Stimulated activated naive CD4-positive, alpha-beta T cell treated with Interleukin-2 at 50 U/mL for 16 hours (primary cell): Measurements from ENCODE around the gene PRDM16.
A peak's percentile ranks its signal among the peaks of the same experiment; 100 is the strongest.

Experiments
- DNase-seq: peaks from one replicate; lab custom pipeline; 2025; lab: John Stamatoyannopoulos, UW

PRDM16 gene

GRCh38 chr1:3475839-3476573 is 407.0 kb downstream of the PRDM16 start:
- no peak for DNase-seq

GRCh38 chr1:3476666-3477065 is 407.7 kb downstream of the PRDM16 start:
- no peak for DNase-seq

- DNase-seq: no peak
These were observed 408.4 kb downstream of the PRDM16 start for GRCh38 chr1:3477241-3477995.

GRCh38 chr1:3478187-3478586 is 409.2 kb downstream of the PRDM16 start:
- DNase-seq: no peak

- DNase-seq: no peak
These were observed 410.7 kb downstream of the PRDM16 start for GRCh38 chr1:3479511-3480368.

- DNase-seq: no peak
These were observed 411.3 kb downstream of the PRDM16 start for GRCh38 chr1:3480369-3480719.

GRCh38 chr1:3481046-3481445 is 412.0 kb downstream of the PRDM16 start:
- DNase-seq: no peak

- DNase-seq: no peak
These were observed 412.9 kb downstream of the PRDM16 start for GRCh38 chr1:3481836-3482375.

GRCh38 chr1:3482378-3482849 is 413.4 kb downstream of the PRDM16 start:
- DNase-seq: no peak

- no peak for DNase-seq
These were observed 414.4 kb downstream of the PRDM16 start for GRCh38 chr1:3483380-3483779.

GRCh38 chr1:3483801-3484444 is 414.9 kb downstream of the PRDM16 start:
- DNase-seq: peak; percentile 26

- no peak for DNase-seq
These were observed 416.0 kb downstream of the PRDM16 start for GRCh38 chr1:3485016-3485415.
